GM18868 (cell line): ENCODE measurements around the gene NALCN.
"Not testable (repeated sequence)": the region's sequence is repeated elsewhere in the genome, so short reads cannot be mapped to it uniquely, and the experiment has no call there.

ENCODE experiments used
- ATAC-seq: cut with Tn5 transposase; IDR thresholded peaks from one replicate; pipeline ENCODE4 v1.9.1; 2021; ENCODE audit warnings: mild to moderate bottlenecking, moderate library complexity; ENCODE audit not compliant: unreplicated experiment

Gene NALCN

GRCh38 chr13:101343128-101343787 lies 73.0 kb downstream of the NALCN start:
- ATAC-seq: no peak

- no peak for ATAC-seq
These were observed 74.8 kb downstream of the NALCN start for GRCh38 chr13:101341464-101341863.

GRCh38 chr13:101339202-101339601 lies 77.1 kb downstream of the NALCN start:
- no peak for ATAC-seq

- ATAC-seq: no peak
These were observed 83.7 kb downstream of the NALCN start for GRCh38 chr13:101332583-101332982.

- ATAC-seq: no peak
These were observed 84.6 kb downstream of the NALCN start for GRCh38 chr13:101331731-101332130.

- no peak for ATAC-seq
These were observed 88.4 kb downstream of the NALCN start for GRCh38 chr13:101327871-101328270.

GRCh38 chr13:101326710-101327109 lies 89.6 kb downstream of the NALCN start:
- no peak for ATAC-seq

- no peak for ATAC-seq
These were observed 90.9 kb downstream of the NALCN start for GRCh38 chr13:101325423-101325822.

- ATAC-seq: no peak
These were observed 92.7 kb downstream of the NALCN start for GRCh38 chr13:101323601-101324000.

- no peak for ATAC-seq
These were observed 98.3 kb downstream of the NALCN start for GRCh38 chr13:101317986-101318523.

GRCh38 chr13:101313479-101313878 lies 102.8 kb downstream of the NALCN start:
- not testable (repeated sequence) for ATAC-seq

GRCh38 chr13:101309014-101309619 lies 107.2 kb downstream of the NALCN start:
- ATAC-seq: no peak

GRCh38 chr13:101308247-101309013 lies 107.9 kb downstream of the NALCN start:
- no peak for ATAC-seq

GRCh38 chr13:101307181-101307701 lies 109.1 kb downstream of the NALCN start:
- no peak for ATAC-seq

- ATAC-seq: no peak
These were observed 109.5 kb downstream of the NALCN start for GRCh38 chr13:101306773-101307172.

GRCh38 chr13:101305981-101306411 lies 110.3 kb downstream of the NALCN start:
- ATAC-seq: no peak

GRCh38 chr13:101303521-101303920 lies 112.8 kb downstream of the NALCN start:
- ATAC-seq: no peak

GRCh38 chr13:101301053-101301452 lies 115.3 kb downstream of the NALCN start:
- ATAC-seq: no peak

GRCh38 chr13:101300531-101300930 lies 115.8 kb downstream of the NALCN start:
- no peak for ATAC-seq

GRCh38 chr13:101298517-101298916 lies 117.8 kb downstream of the NALCN start:
- ATAC-seq: no peak

- no peak for ATAC-seq
These were observed 118.5 kb downstream of the NALCN start for GRCh38 chr13:101297794-101298193.
